GM19099 (cell line): ENCODE measurements around the gene GPR62.

ENCODE experiments used
- POLR2A ChIP-seq: IDR thresholded peaks from 3 replicates; pipeline ENCODE4 v1.6.1; 2011; ENCODE audit warnings: low read depth; ENCODE audit not compliant: insufficient read length; ENCODE audit errors: extremely low read depth

Gene GPR62

DNA sequence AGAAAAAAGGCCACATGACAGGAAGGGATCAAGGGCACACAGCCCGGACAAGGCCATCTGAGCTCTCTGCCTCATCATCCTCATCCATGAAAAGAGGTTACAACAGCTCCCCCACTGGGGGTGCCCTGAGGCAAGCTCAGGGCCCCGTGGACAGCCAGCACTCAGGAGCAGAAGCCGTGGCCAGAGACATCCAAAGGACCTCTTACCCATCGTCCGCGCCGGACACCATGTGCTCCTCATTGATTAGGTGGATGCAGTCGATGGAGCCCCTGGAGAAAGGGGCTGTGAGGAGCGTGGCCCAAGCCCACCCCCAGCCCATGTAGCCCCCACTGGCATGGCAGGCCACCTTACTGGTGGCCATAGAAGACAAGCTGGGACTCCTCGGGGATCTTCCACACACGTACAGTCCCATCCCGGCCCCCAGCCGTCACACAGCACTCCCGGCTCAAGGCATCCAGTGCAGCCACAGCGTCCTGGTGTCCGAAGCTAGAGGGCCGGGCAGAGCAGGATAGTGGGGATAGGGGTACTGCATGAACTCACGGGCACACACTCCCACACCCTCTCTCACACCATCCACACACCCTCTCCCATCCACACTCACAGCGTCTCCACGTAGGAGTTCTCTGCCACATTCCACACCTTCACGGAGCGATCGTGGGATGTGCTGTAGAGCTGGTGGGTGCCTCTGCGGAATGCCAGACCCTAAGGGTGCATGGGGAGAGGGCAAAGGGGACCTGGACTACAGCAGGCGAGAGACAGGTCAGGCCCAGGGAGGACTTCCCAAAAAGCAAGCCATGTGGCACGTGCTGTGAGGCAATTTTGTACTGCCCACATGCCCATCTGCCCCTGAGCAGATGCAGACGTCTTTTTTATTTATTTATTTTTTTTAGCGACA is 19.9 kb upstream of the GPR62 start:
- no peak for TF ChIP-seq POLR2A

DNA sequence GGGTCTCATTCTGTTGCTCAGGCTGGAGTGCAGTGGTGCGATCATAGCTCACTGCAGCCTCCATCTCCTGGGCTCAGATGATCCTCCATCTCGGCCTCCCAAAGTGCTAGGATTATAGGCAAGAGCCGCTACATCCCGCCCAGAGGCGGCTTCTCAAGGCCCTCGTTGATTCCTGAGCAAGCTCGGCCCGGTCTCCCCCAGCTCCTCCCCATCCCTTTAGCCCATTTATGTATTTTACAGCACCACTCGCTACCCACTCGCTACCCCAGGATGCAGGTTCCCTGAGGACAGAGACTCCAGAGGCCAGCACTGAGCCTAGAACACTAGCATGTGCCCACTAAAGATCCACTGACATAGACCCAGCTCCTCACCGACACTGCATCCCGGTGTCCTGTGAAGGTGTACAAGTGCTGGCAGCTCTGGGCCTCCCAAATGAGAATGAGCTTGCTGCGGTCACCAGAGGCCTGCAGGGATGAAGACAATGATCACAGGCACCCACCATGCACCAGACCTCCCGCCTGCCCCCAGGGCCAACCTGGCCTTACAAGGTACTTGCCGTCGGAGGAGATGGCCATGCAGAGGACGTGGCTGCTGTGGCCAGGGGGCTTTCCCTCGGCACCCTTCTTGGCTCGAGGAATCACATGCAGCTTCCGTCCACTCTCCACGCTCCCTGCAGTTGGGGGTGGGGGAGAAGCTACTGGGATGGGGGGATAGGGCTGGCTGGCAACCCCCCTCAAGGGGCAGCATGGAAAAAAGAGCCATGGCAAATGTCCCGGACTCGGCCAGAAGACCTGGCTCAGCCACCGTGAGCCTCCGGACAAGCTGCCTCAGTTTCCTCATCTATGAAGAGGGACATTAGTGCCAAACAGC is 19.1 kb upstream of the GPR62 start:
- TF ChIP-seq POLR2A: no peak

DNA sequence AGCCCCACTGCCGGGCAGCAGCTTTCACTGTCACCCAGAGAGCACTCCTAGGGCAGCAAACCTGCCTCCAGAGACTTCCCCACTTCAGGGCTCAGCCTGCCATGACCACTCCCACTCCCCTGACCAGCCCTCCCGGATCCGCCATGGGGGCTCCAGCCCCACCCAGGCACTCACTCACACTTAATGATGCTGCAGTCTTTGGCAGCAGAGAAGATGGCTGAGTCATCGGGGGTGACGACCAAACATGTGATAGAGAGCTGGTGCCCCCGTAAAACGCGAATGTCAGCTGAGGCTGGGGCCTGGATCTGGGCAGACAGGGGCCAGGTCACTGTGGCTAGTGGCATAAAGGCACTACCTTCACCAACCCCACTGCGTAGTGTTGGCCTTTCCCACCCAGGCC is 18.2 kb upstream of the GPR62 start:
- TF ChIP-seq POLR2A: no peak

DNA sequence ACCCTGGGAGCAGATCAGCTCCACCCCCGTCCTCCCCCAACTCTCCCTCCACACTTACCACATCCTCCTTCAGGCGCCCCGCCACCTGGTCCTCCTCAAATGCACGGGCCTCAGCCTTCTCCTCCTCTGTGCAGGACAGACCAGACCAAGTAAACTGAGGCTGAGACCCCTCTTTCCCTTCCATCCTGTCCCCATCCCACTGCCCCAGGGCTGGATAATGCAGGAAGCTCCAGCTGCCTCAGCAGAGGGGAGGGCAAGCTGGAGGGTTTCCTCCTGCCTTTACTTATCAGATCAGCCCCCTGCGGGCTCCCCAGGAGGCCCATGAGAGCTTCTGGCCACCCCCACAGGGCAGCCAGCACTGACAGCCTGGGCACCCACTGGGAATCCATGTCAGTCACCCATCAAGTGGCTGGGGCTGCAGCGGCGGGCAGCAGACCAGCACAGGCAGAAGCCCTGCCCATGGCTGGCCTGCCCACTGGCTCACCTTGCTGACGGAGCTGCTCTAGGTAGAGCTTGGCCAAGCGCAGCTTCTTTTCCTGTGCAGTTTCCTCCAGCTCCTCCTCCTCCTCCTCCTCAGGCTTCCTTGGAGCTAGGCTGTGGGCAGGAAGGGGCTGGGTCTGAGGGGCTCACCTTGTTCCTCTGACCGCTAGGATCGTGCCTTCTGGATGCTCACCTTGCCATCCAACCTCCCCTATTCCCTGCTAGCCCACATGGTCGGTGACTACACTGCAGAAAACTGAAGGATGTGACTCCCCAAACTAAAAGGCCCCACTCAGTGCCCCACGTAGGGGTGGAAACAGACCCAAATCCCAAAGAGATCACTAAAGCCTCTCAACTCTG is 17.4 kb upstream of the GPR62 start:
- no peak for TF ChIP-seq POLR2A

DNA sequence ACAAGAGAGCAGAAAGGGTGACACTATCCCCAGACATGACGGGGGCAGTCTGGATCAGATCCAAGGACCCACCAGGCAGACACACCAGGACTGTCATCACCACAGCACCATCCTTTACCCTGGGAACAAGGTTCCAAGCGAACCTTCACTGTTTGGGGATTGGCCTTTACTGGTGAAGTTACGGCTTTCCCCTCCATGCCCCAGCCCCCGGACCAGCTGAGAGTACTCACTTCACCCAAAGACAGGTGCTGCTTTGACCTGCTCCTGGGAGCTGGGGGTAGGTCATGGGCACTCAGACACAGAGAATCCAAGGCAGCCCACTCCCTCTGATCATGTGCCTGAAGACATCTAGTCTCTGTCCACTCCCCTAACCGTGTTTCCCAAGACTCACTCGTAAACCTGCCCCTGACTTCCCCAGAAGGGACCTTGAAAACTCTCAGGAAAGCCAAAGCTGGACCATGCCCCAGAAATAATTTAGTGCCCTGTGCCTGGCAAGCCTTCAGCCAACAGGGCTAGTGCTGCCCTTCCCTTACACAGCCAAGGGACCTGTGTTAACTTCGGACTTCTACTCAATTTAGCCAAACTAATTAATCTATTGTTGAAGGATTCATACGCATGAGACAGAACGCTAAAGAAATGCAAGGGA is 16.3 kb upstream of the GPR62 start:
- no peak for TF ChIP-seq POLR2A

- TF ChIP-seq POLR2A: no peak
Observed at GRCh38 chr3:51940648-51941462, 14.3 kb upstream of the GPR62 start.

GRCh38 chr3:51941463-51941797 is 13.8 kb upstream of the GPR62 start:
- no peak for TF ChIP-seq POLR2A

- peak; percentile 69 for TF ChIP-seq POLR2A
Observed at GRCh38 chr3:51941798-51942602, 13.2 kb upstream of the GPR62 start, which contains the start of the genes PARP3 and RRP9. TSS of gene PARP3 (plus strand) at chr3:51942363. CDS start at chr3:51943356, 993 bp downstream. TSS of gene RRP9 (minus strand) at chr3:51941904. CDS start at chr3:51941867, 37 bp downstream.

DNA sequence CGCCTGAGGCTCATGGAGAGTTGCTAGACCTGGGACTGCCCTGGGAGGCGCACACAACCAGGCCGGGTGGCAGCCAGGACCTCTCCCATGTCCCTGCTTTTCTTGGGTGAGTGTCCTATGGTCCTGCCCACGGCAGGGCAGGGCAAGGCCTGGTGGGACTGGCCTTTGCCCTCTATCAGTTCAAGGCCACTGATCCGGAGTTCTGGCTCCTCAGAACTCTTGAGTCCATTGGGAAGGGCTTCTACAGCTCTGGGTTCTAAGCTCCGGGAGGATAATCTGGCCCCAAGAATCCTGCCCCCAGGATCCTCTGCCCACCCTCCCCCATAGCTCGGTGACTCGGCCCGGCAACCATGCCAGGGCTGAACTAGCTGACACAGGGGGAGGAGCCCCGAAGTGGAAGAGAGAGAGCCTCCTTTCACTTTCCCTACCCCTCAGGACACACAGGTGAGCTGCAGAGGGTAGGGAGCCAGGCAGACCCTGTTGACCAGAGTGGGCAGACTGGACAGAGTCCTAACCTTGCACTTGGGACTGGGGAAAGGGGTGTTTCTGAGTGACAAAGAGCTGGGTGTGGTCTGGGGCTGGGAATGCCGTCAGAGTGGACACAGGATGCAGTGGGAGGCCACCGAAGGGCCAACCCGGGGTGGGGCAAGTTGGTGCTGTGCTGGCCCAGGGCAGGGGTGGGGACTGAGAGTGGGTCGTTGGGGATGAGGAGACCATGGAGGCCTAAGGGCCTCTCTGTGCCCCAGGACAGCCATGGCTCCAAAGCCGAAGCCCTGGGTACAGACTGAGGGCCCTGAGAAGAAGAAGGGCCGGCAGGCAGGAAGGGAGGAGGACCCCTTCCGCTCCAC is 12.4 kb upstream of the GPR62 start:
- peak; percentile 49 for TF ChIP-seq POLR2A

- no peak for TF ChIP-seq POLR2A
Observed at GRCh38 chr3:51943451-51944391, 11.5 kb upstream of the GPR62 start.
